Mesendoderm (in vitro differentiated cells): ENCODE data around the gene MYH10.

Experiments used
- DNase-seq: peaks from one replicate; pipeline ENCODE4 v3.0.0; 2013
- H2AK5ac ChIP-seq: 2 replicates; pipeline ENCODE4 v1.6.1; 2013; ENCODE audit warnings: low read length, inconsistent platforms
- H2BK120ac ChIP-seq: 2 replicates; pipeline ENCODE4 v1.6.1; 2013; ENCODE audit warnings: low read depth, mild to moderate bottlenecking, low read length, moderate library complexity, mixed read lengths
- H2BK15ac ChIP-seq: replicated peaks from 2 replicates; pipeline ENCODE4 v1.6.1; 2013; ENCODE audit warnings: low read depth, mild to moderate bottlenecking, moderate library complexity
- H2BK5ac ChIP-seq: 2 replicates; pipeline ENCODE4 v1.6.1; 2013; ENCODE audit warnings: low read length, inconsistent platforms
- H3K18ac ChIP-seq: 2 replicates; pipeline ENCODE4 v1.6.1; 2013; ENCODE audit warnings: mild to moderate bottlenecking, low read length, mixed read lengths
- H3K23ac ChIP-seq: one replicate; pipeline ENCODE4 v1.6.1; 2013; ENCODE audit warnings: low read length
- H3K27ac ChIP-seq: 2 replicates; pipeline ENCODE4 v1.5.1; 2013; ENCODE audit warnings: low read depth, mild to moderate bottlenecking, inconsistent platforms, low read length, moderate library complexity
- H3K27me3 ChIP-seq: 2 replicates; pipeline ENCODE4 v1.6.1; 2013; ENCODE audit warnings: low read length, control low read depth, mild to moderate bottlenecking, inconsistent platforms; ENCODE audit not compliant: insufficient read depth, poor library complexity
- H3K36me3 ChIP-seq: 2 replicates; pipeline ENCODE4 v1.6.1; 2013; ENCODE audit warnings: low read length, inconsistent platforms; ENCODE audit not compliant: control insufficient read depth, insufficient read depth
- H3K4ac ChIP-seq: one replicate; pipeline ENCODE4 v1.6.1; 2013; ENCODE audit warnings: low read depth, mild to moderate bottlenecking, low read length, moderate library complexity
- H3K4me1 ChIP-seq: 2 replicates; pipeline ENCODE4 v1.6.1; 2013; ENCODE audit warnings: low read depth, low read length, inconsistent platforms; ENCODE audit not compliant: control insufficient read depth
- H3K4me2 ChIP-seq: 2 replicates; pipeline ENCODE4 v1.6.1; 2013; ENCODE audit warnings: low read length
- H3K4me3 ChIP-seq: 2 replicates; pipeline ENCODE4 v1.5.1; 2013; ENCODE audit warnings: mild to moderate bottlenecking, low read length
- H3K56ac ChIP-seq: one replicate; pipeline ENCODE4 v1.6.1; 2013; ENCODE audit warnings: low read length
- H3K79me1 ChIP-seq: 2 replicates; pipeline ENCODE4 v1.6.1; 2013; ENCODE audit warnings: low read length, inconsistent platforms
- H3K79me2 ChIP-seq: 2 replicates; pipeline ENCODE4 v1.6.1; 2013; ENCODE audit warnings: mild to moderate bottlenecking, low read length; ENCODE audit not compliant: control insufficient read depth, insufficient read depth
- H3K9ac ChIP-seq: 2 replicates; pipeline ENCODE4 v1.6.1; 2013; ENCODE audit warnings: low read length, inconsistent platforms
- H4K5ac ChIP-seq: one replicate; pipeline ENCODE4 v1.6.1; 2013; ENCODE audit warnings: low read length
- H4K8ac ChIP-seq: one replicate; pipeline ENCODE4 v1.6.1; 2013; ENCODE audit warnings: low read depth, mild to moderate bottlenecking, control low read depth, low read length, moderate library complexity
- WGBS: extraction: QIAGEN DNeasy Blood & Tissue Kit; methylation state at CpG from one replicate; pipeline ENCODE4 v1.1.7; 2013; ENCODE audit warnings: low lambda C conversion rate, missing lambda C conversion rate; ENCODE audit not compliant: insufficient coverage; ENCODE audit errors: extremely low coverage; 5-methylcytosine and 5-hydroxymethylcytosine counted together

The MYH10 gene

GRCh38 chr17:8490256-8491023, 140.1 kb downstream of the MYH10 start:
- no peak overlapping the region for H4K8ac ChIP-seq
- WGBS: no CpG with 5 or more reads among the region's 17 CpGs
- no peak overlapping the region for H3K27ac ChIP-seq
- H3K79me2 ChIP-seq: no peaks in the 10 kb centered on the region
- no peak overlapping the region for H3K4me2 ChIP-seq
- no peak overlapping the region for H2BK5ac ChIP-seq
- H3K4me1 ChIP-seq: no peaks in the 10 kb centered on the region
- no peak overlapping the region for H2BK15ac ChIP-seq
- no peak overlapping the region for H3K4me3 ChIP-seq
- no peak overlapping the region for H3K56ac ChIP-seq
- H2AK5ac ChIP-seq: no peak overlapping the region
- peaks cover 38% of the 10 kb centered on the region for H3K36me3 ChIP-seq
- no peak overlapping the region for H3K23ac ChIP-seq
- no peaks in the 10 kb centered on the region for H3K79me1 ChIP-seq
- no peak overlapping the region for H3K18ac ChIP-seq
- DNase-seq: no peak
- no peaks in the 10 kb centered on the region for H3K27me3 ChIP-seq
- no peak overlapping the region for H3K9ac ChIP-seq
- H3K4ac ChIP-seq: no peak overlapping the region
- no peak overlapping the region for H4K5ac ChIP-seq
- H2BK120ac ChIP-seq: no peak overlapping the region

- Histone ChIP-seq H4K8ac (no peak overlapping the region), H3K4me3 (no peak overlapping the region), H3K27me3 (no peaks in the 10 kb centered on the region), H3K18ac (no peak overlapping the region), H3K56ac (no peak overlapping the region), H3K27ac (no peak overlapping the region), H4K5ac (no peak overlapping the region), H3K4ac (no peak overlapping the region), H3K4me1 (no peaks in the 10 kb centered on the region), H2AK5ac (no peak overlapping the region), H3K36me3 (peaks cover 35% of the 10 kb centered on the region), H3K9ac (no peak overlapping the region), H3K4me2 (no peak overlapping the region), H3K79me2 (no peaks in the 10 kb centered on the region), H2BK5ac (no peak overlapping the region), H3K79me1 (no peaks in the 10 kb centered on the region), H2BK120ac (no peak overlapping the region), H3K23ac (no peak overlapping the region), H2BK15ac (no peak overlapping the region)
- no peak for DNase-seq
- WGBS: no CpG with 5 or more reads among the region's 3 CpGs
Observed at GRCh38 chr17:8489841-8490240, 140.7 kb downstream of the MYH10 start.

DNA sequence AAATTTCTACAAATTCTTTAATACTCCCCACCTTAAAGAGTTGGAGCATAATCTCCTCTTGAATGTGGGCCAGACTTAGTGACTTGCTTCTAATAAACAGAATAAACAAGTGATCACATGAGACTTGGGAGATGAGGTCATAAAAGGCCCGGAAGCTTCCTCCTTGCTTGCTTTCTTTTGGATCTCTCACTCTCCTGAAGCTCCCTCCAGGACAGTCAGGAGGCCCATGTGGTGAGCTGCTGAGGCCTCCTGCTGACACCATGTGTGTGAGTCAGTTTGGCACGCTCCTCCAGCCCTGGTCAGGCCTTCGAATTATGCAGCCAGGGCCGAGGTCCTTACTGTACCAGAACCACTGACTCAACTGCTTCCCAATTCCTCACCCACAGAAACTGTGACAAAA, 141.6 kb downstream of the MYH10 start:
- Histone ChIP-seq H3K4me2 (no peak overlapping the region), H3K27me3 (no peaks in the 10 kb centered on the region), H3K79me2 (no peaks in the 10 kb centered on the region), H3K79me1 (no peaks in the 10 kb centered on the region), H2BK5ac (no peak overlapping the region), H3K36me3 (peaks cover 30% of the 10 kb centered on the region), H2AK5ac (no peak overlapping the region), H3K9ac (no peak overlapping the region), H2BK15ac (no peak overlapping the region), H3K18ac (no peak overlapping the region), H3K4ac (no peak overlapping the region), H4K8ac (no peak overlapping the region), H4K5ac (no peak overlapping the region), H3K23ac (no peak overlapping the region), H3K4me1 (no peaks in the 10 kb centered on the region), H3K27ac (no peak overlapping the region), H3K4me3 (no peak overlapping the region), H2BK120ac (no peak overlapping the region), H3K56ac (no peak overlapping the region)
- DNase-seq: peak; percentile 68
- WGBS: no CpG with 5 or more reads among the region's 4 CpGs

- Histone ChIP-seq H2BK15ac (no peak overlapping the region), H4K8ac (no peak overlapping the region), H3K56ac (no peak overlapping the region), H2BK120ac (no peak overlapping the region), H3K18ac (no peak overlapping the region), H3K27ac (no peak overlapping the region), H4K5ac (no peak overlapping the region), H3K4me2 (no peak overlapping the region), H3K79me2 (no peaks in the 10 kb centered on the region), H3K79me1 (no peaks in the 10 kb centered on the region), H3K9ac (no peak overlapping the region), H3K27me3 (no peaks in the 10 kb centered on the region), H3K4me3 (no peak overlapping the region), H3K4me1 (no peaks in the 10 kb centered on the region), H2BK5ac (no peak overlapping the region), H2AK5ac (no peak overlapping the region), H3K36me3 (peaks cover 30% of the 10 kb centered on the region), H3K4ac (no peak overlapping the region), H3K23ac (no peak overlapping the region)
- DNase-seq: no peak
- WGBS: no CpG with 5 or more reads among the region's 6 CpGs
Observed at GRCh38 chr17:8488491-8488890, 142.0 kb downstream of the MYH10 start.

- Histone ChIP-seq H3K9ac (no peak overlapping the region), H3K36me3 (peaks cover 29% of the 10 kb centered on the region), H2AK5ac (no peak overlapping the region), H2BK15ac (no peak overlapping the region), H4K8ac (no peak overlapping the region), H2BK5ac (no peak overlapping the region), H3K4ac (no peak overlapping the region), H3K18ac (no peak overlapping the region), H3K4me3 (no peak overlapping the region), H3K27me3 (no peaks in the 10 kb centered on the region), H4K5ac (no peak overlapping the region), H3K79me1 (no peaks in the 10 kb centered on the region), H3K23ac (no peak overlapping the region), H3K79me2 (no peaks in the 10 kb centered on the region), H2BK120ac (no peak overlapping the region), H3K56ac (no peak overlapping the region), H3K27ac (no peak overlapping the region), H3K4me1 (no peaks in the 10 kb centered on the region), H3K4me2 (no peak overlapping the region)
- DNase-seq: no peak
- no CpG with 5 or more reads among the region's 5 CpGs for WGBS
Observed at GRCh38 chr17:8487743-8488142, 142.8 kb downstream of the MYH10 start.

GRCh38 chr17:8487130-8487645, 143.3 kb downstream of the MYH10 start:
- H3K36me3 ChIP-seq: peaks cover 29% of the 10 kb centered on the region
- no peak overlapping the region for H3K4ac ChIP-seq
- H3K27me3 ChIP-seq: no peaks in the 10 kb centered on the region
- no peak overlapping the region for H4K5ac ChIP-seq
- H3K18ac ChIP-seq: no peak overlapping the region
- H2BK5ac ChIP-seq: no peak overlapping the region
- H3K56ac ChIP-seq: no peak overlapping the region
- no peak overlapping the region for H2BK15ac ChIP-seq
- WGBS: no CpG with 5 or more reads among the region's 19 CpGs
- H2BK120ac ChIP-seq: no peak overlapping the region
- H3K23ac ChIP-seq: no peak overlapping the region
- no peak for DNase-seq
- H3K4me2 ChIP-seq: no peak overlapping the region
- H3K9ac ChIP-seq: no peak overlapping the region
- no peaks in the 10 kb centered on the region for H3K79me1 ChIP-seq
- H3K79me2 ChIP-seq: no peaks in the 10 kb centered on the region
- no peaks in the 10 kb centered on the region for H3K4me1 ChIP-seq
- H4K8ac ChIP-seq: no peak overlapping the region
- no peak overlapping the region for H3K4me3 ChIP-seq
- no peak overlapping the region for H2AK5ac ChIP-seq
- no peak overlapping the region for H3K27ac ChIP-seq
